Measurements from ENCODE around the gene GLB1L2.

GLB1L2 gene

GRCh38 chr11:134385171-134385570, 53.4 kb downstream of the GLB1L2 start:
- no peak for TF ChIP-seq BACH2 (CRISPR knock-in tag; IDR thresholded peaks at IDR 0.05; ENCODE audit: borderline replicate concordance)
- TF ChIP-seq RARB (CRISPR knock-in tag; IDR thresholded peaks at IDR 0.05): no peak
- no peak for TF ChIP-seq OSR1 (CRISPR knock-in tag; IDR thresholded peaks at IDR 0.05)
- TF ChIP-seq ARNTL (CRISPR knock-in tag; IDR thresholded peaks at IDR 0.05; ENCODE audit: borderline replicate concordance, low read depth): no peak
- no peak for ATAC-seq

- ATAC-seq: no peak
- no peak for TF ChIP-seq ZNF8 (CRISPR knock-in tag; IDR thresholded peaks at IDR 0.05)
- TF ChIP-seq CREB5 (CRISPR knock-in tag; IDR thresholded peaks at IDR 0.05; ENCODE audit: low read depth): no peak
- no peak for TF ChIP-seq ZFP3 (CRISPR knock-in tag; IDR thresholded peaks at IDR 0.05)
- no peak for TF ChIP-seq RARB (CRISPR knock-in tag; IDR thresholded peaks at IDR 0.05)
- TF ChIP-seq TSHZ2 (CRISPR knock-in tag; IDR thresholded peaks at IDR 0.05): no peak
- TF ChIP-seq GLIS3 (CRISPR knock-in tag; IDR thresholded peaks at IDR 0.05): no peak
- no peak for TF ChIP-seq PATZ1 (CRISPR knock-in tag; IDR thresholded peaks at IDR 0.05; ENCODE audit: borderline replicate concordance)
- TF ChIP-seq ZFP30 (CRISPR knock-in tag; IDR thresholded peaks at IDR 0.05): no peak
- TF ChIP-seq BACH2 (CRISPR knock-in tag; IDR thresholded peaks at IDR 0.05; ENCODE audit: borderline replicate concordance): no peak
- no peak for TF ChIP-seq PPARA (CRISPR knock-in tag; IDR thresholded peaks at IDR 0.05; ENCODE audit: borderline replicate concordance)
- TF ChIP-seq ZNF565 (CRISPR knock-in tag; conservative IDR thresholded peaks at IDR 0.05; ENCODE audit: low read depth): no peak
- TF ChIP-seq ISL1 (CRISPR knock-in tag; IDR thresholded peaks at IDR 0.05): no peak
- no peak for TF ChIP-seq SNAI2 (CRISPR knock-in tag; IDR thresholded peaks at IDR 0.05)
- TF ChIP-seq ZC3H10 (CRISPR knock-in tag; IDR thresholded peaks at IDR 0.05): no peak
- TF ChIP-seq POU6F1 (CRISPR knock-in tag; IDR thresholded peaks at IDR 0.05; ENCODE audit: borderline replicate concordance, low read depth): no peak
- no peak for TF ChIP-seq ARNTL (CRISPR knock-in tag; IDR thresholded peaks at IDR 0.05; ENCODE audit: borderline replicate concordance, low read depth)
- no peak for TF ChIP-seq OSR1 (CRISPR knock-in tag; IDR thresholded peaks at IDR 0.05)
- no peak for TF ChIP-seq TCF4 (CRISPR knock-in tag; IDR thresholded peaks at IDR 0.05; ENCODE audit: borderline replicate concordance)
Measured at GRCh38 chr11:134385774-134386565, 54.2 kb downstream of the GLB1L2 start.

- no peak for ATAC-seq
- TF ChIP-seq GLIS3 (CRISPR knock-in tag; IDR thresholded peaks at IDR 0.05): no peak
- no peak for TF ChIP-seq ZNF70 (CRISPR knock-in tag; IDR thresholded peaks at IDR 0.05)
- TF ChIP-seq ARNTL (CRISPR knock-in tag; IDR thresholded peaks at IDR 0.05; ENCODE audit: borderline replicate concordance, low read depth): no peak
- no peak for TF ChIP-seq ZNF565 (CRISPR knock-in tag; conservative IDR thresholded peaks at IDR 0.05; ENCODE audit: low read depth)
- TF ChIP-seq BACH2 (CRISPR knock-in tag; IDR thresholded peaks at IDR 0.05; ENCODE audit: borderline replicate concordance): no peak
- no peak for TF ChIP-seq ZFP30 (CRISPR knock-in tag; IDR thresholded peaks at IDR 0.05)
- TF ChIP-seq TCF4 (CRISPR knock-in tag; IDR thresholded peaks at IDR 0.05; ENCODE audit: borderline replicate concordance): no peak
- no peak for TF ChIP-seq POU6F1 (CRISPR knock-in tag; IDR thresholded peaks at IDR 0.05; ENCODE audit: borderline replicate concordance, low read depth)
- TF ChIP-seq CREB5 (CRISPR knock-in tag; IDR thresholded peaks at IDR 0.05; ENCODE audit: low read depth): no peak
- no peak for TF ChIP-seq CSRNP3 (CRISPR knock-in tag; IDR thresholded peaks at IDR 0.05)
- TF ChIP-seq ZFP3 (CRISPR knock-in tag; IDR thresholded peaks at IDR 0.05): no peak
- no peak for TF ChIP-seq PPARA (CRISPR knock-in tag; IDR thresholded peaks at IDR 0.05; ENCODE audit: borderline replicate concordance)
- TF ChIP-seq ZC3H10 (CRISPR knock-in tag; IDR thresholded peaks at IDR 0.05): no peak
- no peak for TF ChIP-seq ZNF8 (CRISPR knock-in tag; IDR thresholded peaks at IDR 0.05)
- no peak for TF ChIP-seq SNAI2 (CRISPR knock-in tag; IDR thresholded peaks at IDR 0.05)
- no peak for TF ChIP-seq TOX (CRISPR knock-in tag; IDR thresholded peaks at IDR 0.05; ENCODE audit: borderline replicate concordance)
- no peak for TF ChIP-seq RARB (CRISPR knock-in tag; IDR thresholded peaks at IDR 0.05)
- TF ChIP-seq ESRRG (CRISPR knock-in tag; IDR thresholded peaks at IDR 0.05): no peak
Measured at GRCh38 chr11:134386945-134387344, 55.2 kb downstream of the GLB1L2 start.

All from SK-N-SH treated with all-trans-retinoic acid at 6 μM for 48 hours (cell line).